Panc1 (cell line): ENCODE measurements around the gene IRF8. TPM values are rescaled to one million over a fixed set of nuclear protein-coding genes. Genes with fewer than 3 reads are reported as not detected.

ENCODE experiments used
- ATAC-seq: fragments of 200-7000 bp; cut with Tn5 transposase; 2 replicates; pipeline ENCODE4 v1.9.1; 2020; ENCODE audit warnings: mild to moderate bottlenecking, moderate library complexity
- BruUV-seq: library from RNA; stranded (reverse); fragments of 400-500 nt; replicated peaks from 2 replicates; lab custom pipeline; 2021; lab: Mats Ljungman, UMichigan
- CTCF ChIA-PET: fragments of 300-600 bp; sonication (Branson Sonifier 250); formaldehyde crosslinking; loops from one replicate; lab custom pipeline; 2022; ENCODE audit warnings: antibody characterized with exemption; lab: Charles Lee
- POLR2A ChIA-PET: fragments of 300-600 bp; sonication (Branson Sonifier 250); formaldehyde crosslinking; loops from one replicate; lab custom pipeline; 2022; ENCODE audit warnings: antibody characterized with exemption; lab: Charles Lee
- DNase-seq: peaks from one replicate; pipeline ENCODE4 v3.0.0-alpha.2; 2010; ENCODE audit warnings: low read depth, low spot score
- H3K27ac ChIP-seq: 2 replicates; pipeline ENCODE4 v1.5.1; 2011; ENCODE audit warnings: mild to moderate bottlenecking, low read length, inconsistent platforms
- H3K27me3 ChIP-seq: fragments of 200-500 bp; sonication (Bioruptor generic); 2 replicates; pipeline ENCODE4 v1.6.0; 2014; ENCODE audit warnings: low read length, inconsistent platforms; ENCODE audit not compliant: control insufficient read depth, insufficient read depth
- H3K36me3 ChIP-seq: fragments of 200-500 bp; sonication (Bioruptor generic); 2 replicates; pipeline ENCODE4 v1.5.1; 2014; ENCODE audit warnings: inconsistent platforms, mild to moderate bottlenecking, low read length, moderate library complexity; ENCODE audit not compliant: control insufficient read depth, insufficient read depth
- H3K4me1 ChIP-seq: 2 replicates; pipeline ENCODE4 v1.5.1; 2011; ENCODE audit warnings: inconsistent platforms, mild to moderate bottlenecking, low read length, moderate library complexity; ENCODE audit not compliant: control insufficient read depth, insufficient read depth
- H3K4me3 ChIP-seq, 2 experiments: 2 replicates each; pipeline ENCODE4 v1.5.1; 2011 to 2012; ENCODE audit warnings: low read depth in 2 of 2, low read length in 2 of 2, mild to moderate bottlenecking in 2 of 2, inconsistent platforms in 1 of 2, moderate library complexity in 1 of 2
- H3K9me3 ChIP-seq: fragments of 200-500 bp; sonication (Bioruptor generic); 2 replicates; pipeline ENCODE4 v1.5.1; 2014; ENCODE audit warnings: low read depth, mild to moderate bottlenecking, inconsistent platforms, low read length, moderate library complexity; ENCODE audit not compliant: control insufficient read depth, insufficient read depth
- CTCF ChIP-seq: fragments of 450-650 bp; IDR thresholded peaks from 2 replicates; pipeline ENCODE4 v1.5.1; 2017; ENCODE audit warnings: mild to moderate bottlenecking
- POLR2AphosphoS5 ChIP-seq: IDR thresholded peaks from 2 replicates; pipeline ENCODE4 v1.6.1; 2012; ENCODE audit warnings: mild to moderate bottlenecking, low read depth, low read length, moderate library complexity
- SIN3A ChIP-seq: IDR thresholded peaks from 2 replicates; pipeline ENCODE4 v1.6.1; 2012; ENCODE audit warnings: low read depth, mild to moderate bottlenecking, low read length, moderate library complexity, borderline replicate concordance; ENCODE audit not compliant: insufficient read depth
- TCF7L2 ChIP-seq: IDR thresholded peaks from 2 replicates; pipeline ENCODE4 v1.6.1; 2011; ENCODE audit warnings: mild to moderate bottlenecking, low read depth, low read length, inconsistent platforms
- in situ Hi-C: cut with HindIII; loops from 2 replicates; pipeline ENCODE4 v1.10.0; 2016; ENCODE audit warnings: low sequenced_read_pairs, low pct_unique_long_range_greater_than_20kb
- intact Hi-C: fragments of 100-400 bp; cut with micrococcal nuclease; formaldehyde crosslinking; loops from one replicate; pipeline ENCODE4 v1.10.0; 2022; ENCODE audit not compliant: unreplicated experiment
- total RNA-seq: library from RNA; stranded (reverse); gene quantifications from one replicate; pipeline ENCODE4 v1.2.1, GENCODE V29; 2021; ENCODE audit not compliant: unreplicated experiment
- TF ChIP-seq, protein P1 (sequence below), 2 experiments: IDR thresholded peaks; 2 replicates each; pipeline ENCODE4 v1.6.1; 2011 to 2012; ENCODE audit warnings: low read depth in 2 of 2, control low read depth in 1 of 2, low read length in 1 of 2, mild to moderate bottlenecking in 1 of 2, moderate library complexity in 1 of 2; ENCODE audit not compliant: insufficient read depth in 1 of 2

Gene IRF8
- total RNA-seq, 1 experiment from 2014 or later: 0.62 TPM

- DNase-seq: no peak
- Histone ChIP-seq H3K36me3 (no peaks in the 10 kb centered on the region), H3K4me1 (no peaks in the 10 kb centered on the region), H3K4me3 (no peak overlapping the region), H3K27ac (no peak overlapping the region), H3K27me3 (no peaks in the 10 kb centered on the region; the same call in 1 of the 2 replicates), H3K9me3 (no peaks in the 10 kb centered on the region)
- no peak for ATAC-seq
- ChIA-PET CTCF (no interaction called here), POLR2A (no interaction called here)
- BruUV-seq: no TSS peak
- intact Hi-C loops (no loop called here), in situ Hi-C loops (no loop called here)
- TF ChIP-seq TCF7L2: no peak
- no peak for TF ChIP-seq CTCF
- TF ChIP-seq, protein P1, sequence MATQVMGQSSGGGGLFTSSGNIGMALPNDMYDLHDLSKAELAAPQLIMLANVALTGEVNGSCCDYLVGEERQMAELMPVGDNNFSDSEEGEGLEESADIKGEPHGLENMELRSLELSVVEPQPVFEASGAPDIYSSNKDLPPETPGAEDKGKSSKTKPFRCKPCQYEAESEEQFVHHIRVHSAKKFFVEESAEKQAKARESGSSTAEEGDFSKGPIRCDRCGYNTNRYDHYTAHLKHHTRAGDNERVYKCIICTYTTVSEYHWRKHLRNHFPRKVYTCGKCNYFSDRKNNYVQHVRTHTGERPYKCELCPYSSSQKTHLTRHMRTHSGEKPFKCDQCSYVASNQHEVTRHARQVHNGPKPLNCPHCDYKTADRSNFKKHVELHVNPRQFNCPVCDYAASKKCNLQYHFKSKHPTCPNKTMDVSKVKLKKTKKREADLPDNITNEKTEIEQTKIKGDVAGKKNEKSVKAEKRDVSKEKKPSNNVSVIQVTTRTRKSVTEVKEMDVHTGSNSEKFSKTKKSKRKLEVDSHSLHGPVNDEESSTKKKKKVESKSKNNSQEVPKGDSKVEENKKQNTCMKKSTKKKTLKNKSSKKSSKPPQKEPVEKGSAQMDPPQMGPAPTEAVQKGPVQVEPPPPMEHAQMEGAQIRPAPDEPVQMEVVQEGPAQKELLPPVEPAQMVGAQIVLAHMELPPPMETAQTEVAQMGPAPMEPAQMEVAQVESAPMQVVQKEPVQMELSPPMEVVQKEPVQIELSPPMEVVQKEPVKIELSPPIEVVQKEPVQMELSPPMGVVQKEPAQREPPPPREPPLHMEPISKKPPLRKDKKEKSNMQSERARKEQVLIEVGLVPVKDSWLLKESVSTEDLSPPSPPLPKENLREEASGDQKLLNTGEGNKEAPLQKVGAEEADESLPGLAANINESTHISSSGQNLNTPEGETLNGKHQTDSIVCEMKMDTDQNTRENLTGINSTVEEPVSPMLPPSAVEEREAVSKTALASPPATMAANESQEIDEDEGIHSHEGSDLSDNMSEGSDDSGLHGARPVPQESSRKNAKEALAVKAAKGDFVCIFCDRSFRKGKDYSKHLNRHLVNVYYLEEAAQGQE (IDR thresholded peaks at IDR 0.05; ENCODE audit: insufficient read depth in 1 of 2, low read depth in 2 of 2, low read length in 1 of 2): no peak
- no peak for TF ChIP-seq SIN3A
- TF ChIP-seq POLR2AphosphoS5: no peak
These were observed 53.8 kb downstream of the IRF8 start for GRCh38 chr16:85952811-85953210.

DNA sequence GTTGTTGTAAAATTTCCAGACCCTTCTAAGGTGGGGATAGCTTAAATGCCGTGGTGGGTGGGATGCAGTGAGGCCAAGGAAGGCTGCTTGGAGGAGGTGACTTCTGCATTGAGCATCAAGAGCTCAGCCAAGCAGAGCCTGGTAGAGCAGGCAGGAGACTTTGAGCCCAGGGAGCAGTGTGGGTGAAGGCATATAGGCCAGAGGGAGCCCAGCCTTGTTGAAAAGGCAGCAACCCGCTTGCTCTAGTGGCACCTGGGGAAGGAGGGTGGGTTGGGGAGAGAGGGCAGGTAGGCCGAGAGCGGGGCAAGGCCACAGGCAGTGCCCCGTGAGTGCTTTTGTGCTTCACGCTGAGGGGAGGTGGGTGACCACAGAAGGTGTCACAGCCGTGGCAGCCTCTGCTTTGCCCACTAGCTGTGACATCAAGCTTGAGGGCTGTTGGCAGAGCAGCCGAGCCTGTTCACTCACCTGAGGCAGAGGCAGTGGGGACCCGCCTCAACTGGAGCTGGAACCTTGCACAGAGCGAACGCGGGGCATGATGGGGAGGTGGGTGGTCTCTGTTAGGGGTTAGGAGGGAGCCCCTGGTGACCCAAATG, 56.1 kb downstream of the IRF8 start:
- in situ Hi-C loops (no loop called here), intact Hi-C loops (no loop called here)
- TF ChIP-seq CTCF: no peak
- TF ChIP-seq SIN3A: no peak
- no peak for TF ChIP-seq TCF7L2
- TF ChIP-seq POLR2AphosphoS5: no peak
- TF ChIP-seq, protein P1 (IDR thresholded peaks at IDR 0.05; ENCODE audit: insufficient read depth in 1 of 2, low read depth in 2 of 2, low read length in 1 of 2): no peak
- Histone ChIP-seq H3K27me3 (no peaks in the 10 kb centered on the region), H3K36me3 (no peaks in the 10 kb centered on the region), H3K27ac (no peak overlapping the region), H3K4me1 (no peaks in the 10 kb centered on the region), H3K4me3 (no peak overlapping the region), H3K9me3 (no peaks in the 10 kb centered on the region)
- no TSS peak for BruUV-seq
- ChIA-PET CTCF (interaction anchor here (0.5 kb wide), 1 partner anchor 18 kb away, joined by 5 read pairs; no protein-coding TSS in a partner anchor), POLR2A (no interaction called here)
- DNase-seq (no peak), ATAC-seq (no peak)
